GM18909 (cell line): ENCODE measurements around the gene NUSAP1.
"Not testable (repeated sequence)": the region's sequence is repeated elsewhere in the genome, so short reads cannot be mapped to it uniquely, and the experiment has no call there.

Experiments
- ATAC-seq: cut with Tn5 transposase; IDR thresholded peaks from one replicate; pipeline ENCODE4 v1.9.1; 2021; ENCODE audit warnings: mild to moderate bottlenecking; ENCODE audit not compliant: unreplicated experiment, poor library complexity

Gene NUSAP1

GRCh38 chr15:41408234-41408641 is 75.6 kb downstream of the NUSAP1 start:
- ATAC-seq: no peak

DNA sequence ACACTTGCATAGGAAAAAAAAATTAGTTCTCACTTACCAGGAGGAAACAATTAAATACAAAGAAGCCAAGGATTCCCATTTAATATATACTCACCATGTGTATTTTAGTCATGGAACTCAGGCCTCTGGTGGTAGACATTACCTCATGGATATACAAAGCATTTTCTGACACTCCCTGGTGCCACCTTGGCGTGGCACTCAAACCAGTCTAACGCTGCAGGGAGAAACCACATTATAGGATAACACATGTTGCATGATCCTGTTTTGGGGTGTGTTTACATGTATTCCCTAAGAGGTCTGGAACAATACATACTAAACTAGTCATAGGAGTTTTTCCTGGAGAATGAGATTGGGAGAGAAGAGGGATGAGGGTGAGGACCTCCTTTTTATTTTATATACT is 78.3 kb downstream of the NUSAP1 start:
- ATAC-seq: no peak

DNA sequence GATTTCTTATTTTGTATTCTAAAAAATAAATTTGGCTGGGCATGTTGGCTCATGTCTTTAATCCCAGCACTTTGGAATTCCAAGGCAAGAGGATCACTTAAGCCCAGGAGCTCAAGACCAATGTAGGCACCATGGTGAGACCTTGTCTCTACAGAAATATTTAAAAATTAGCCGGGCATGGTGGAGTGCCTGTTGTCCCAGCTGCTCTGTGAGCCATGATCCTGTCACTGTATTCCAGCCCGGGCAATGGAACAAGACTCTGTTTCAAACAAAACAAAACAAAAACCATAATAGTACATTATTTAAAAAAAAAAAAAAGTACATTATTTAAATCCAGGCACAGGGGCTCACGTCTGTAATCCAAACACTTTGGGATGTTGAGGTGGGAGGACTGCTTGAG is 78.8 kb downstream of the NUSAP1 start:
- no peak for ATAC-seq

DNA sequence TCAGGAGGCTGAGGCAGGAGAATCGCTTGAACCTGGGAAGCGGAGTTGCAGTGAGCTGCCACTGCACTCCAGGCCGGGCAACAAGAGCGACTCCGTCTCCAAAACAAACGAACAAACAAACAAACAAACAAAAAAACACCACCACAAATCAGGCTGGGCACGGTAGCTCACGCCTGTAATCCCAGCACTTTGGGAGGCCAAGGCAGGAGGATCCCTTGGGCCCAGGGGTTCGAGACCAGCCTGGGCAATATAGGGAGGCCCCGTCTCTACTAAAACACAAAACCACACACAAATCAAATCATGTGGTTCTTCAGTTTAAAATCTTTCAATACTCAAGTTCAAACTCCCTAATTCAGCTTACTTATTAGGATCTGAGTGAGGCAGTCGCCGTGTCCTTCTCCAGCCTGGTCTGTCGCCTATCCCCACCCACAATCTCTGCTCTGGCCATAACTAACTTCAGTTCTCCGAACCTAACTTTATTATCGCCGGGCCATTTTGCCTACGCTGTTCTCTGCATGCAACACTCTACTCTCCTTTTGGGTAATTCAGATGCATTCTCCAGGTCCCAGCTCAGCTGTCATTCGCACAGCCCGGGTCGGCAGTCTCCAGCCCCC is 83.6 kb downstream of the NUSAP1 start:
- ATAC-seq: peak; percentile 11

DNA sequence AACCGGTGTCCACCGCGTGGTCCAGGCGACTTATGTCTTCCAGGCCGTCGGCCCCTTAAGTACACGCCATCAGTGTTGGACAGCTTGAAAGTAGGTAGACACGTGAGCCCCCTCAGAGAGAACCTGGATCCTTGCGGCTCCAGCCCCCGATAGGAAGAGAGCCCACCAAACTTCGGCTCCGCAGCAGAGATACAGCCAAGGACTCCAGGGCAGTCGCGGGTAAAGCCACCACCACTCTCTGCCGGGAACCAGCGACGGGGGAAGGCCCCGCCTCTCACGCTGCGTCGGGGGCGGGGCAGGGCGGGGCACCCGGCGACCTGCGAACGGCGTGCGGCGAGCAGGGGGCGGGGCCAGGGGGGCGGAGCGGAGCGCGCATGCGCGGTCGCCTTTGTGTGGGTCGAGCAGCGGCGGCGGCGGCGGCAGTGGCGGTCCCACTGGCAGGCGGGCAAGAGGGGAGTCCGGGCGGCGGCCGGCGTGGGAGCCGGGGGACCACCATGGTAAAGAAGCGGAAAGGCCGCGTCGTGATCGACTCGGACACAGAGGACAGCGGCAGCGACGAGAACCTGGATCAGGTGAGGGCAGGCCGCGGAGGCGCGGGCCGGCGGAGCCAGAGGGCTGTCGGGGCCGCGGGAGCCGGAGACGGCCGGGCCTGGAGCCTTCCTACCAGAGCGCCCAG is 84.2 kb downstream of the NUSAP1 start, which contains the start of gene RTF1:
TSS of gene RTF1 (plus strand) at position 354 of the 676 bp plus-strand sequence. CDS start at position 375, 21 bp downstream.
- ATAC-seq: peak; percentile 87

DNA sequence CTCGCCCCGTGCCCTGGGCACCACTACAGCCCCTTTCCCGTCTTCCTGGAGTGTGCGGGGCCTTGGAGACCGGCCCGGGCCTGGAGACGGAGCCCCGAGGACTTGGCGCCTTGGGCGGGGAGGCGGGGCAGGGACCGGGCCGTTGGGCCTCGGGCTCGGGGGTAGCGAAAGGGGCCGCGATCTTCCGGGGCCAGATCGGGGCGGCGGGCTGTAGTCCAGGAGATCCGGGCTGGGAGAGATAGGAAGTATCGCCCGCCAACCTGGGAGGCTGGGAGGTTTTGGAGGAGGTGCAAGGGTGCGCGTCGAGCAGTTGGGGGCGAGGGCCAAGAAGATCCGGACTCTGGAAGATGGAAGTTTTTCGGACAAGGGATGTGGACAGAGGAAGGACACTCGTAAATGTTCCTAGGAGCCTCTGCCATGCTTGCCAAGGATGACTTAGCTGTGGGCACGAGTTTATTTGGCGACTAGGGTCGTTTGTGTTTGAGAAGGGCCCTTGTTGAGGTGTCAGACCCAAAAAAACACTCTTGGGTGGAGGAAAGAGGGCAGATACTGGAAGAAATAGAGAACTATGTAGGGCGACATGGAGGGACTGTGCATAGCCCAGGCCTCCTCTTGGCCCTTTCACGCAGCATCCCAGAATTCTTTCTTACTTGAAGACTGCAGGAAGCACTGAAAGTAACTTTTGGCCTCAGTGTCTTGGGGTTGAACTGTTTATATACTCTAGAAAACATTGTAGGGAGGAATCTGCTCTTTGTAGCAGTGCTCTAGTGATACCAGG is 84.9 kb downstream of the NUSAP1 start:
- ATAC-seq: peak; percentile 44

- ATAC-seq: peak; percentile 82
Observed at GRCh38 chr15:41423979-41424659, 91.4 kb downstream of the NUSAP1 start.

DNA sequence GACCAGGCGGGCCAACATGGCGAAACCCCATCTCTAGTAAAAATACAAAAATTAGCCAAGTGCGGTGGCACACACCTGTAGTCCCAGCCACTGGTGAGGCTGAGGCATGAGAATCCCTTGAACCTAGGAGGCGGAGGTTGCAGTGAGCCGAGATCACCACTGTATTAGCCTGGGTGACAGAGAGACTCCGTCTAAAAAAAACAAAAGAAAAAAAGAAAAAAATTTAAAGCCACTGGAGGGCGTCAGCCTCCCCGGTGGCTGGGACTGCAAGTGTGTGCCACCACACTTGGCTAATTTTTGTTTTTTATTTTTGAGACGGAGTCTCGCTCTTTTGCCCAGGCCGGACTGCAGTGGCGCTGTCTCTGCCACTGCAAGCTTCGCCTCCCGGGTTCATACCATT is 92.1 kb downstream of the NUSAP1 start:
- ATAC-seq: no peak

- ATAC-seq: not testable (repeated sequence)
Observed at GRCh38 chr15:41425907-41426306, 93.2 kb downstream of the NUSAP1 start.

GRCh38 chr15:41429003-41429890 is 96.6 kb downstream of the NUSAP1 start:
- peak; percentile 83 for ATAC-seq
